Stimulated activated CD8-positive, alpha-beta memory T cell treated with anti-CD3 and anti-CD28 coated beads, Interleukin-7, amount 100 ng/mL, for 1 hour (primary cell): ENCODE data around the gene PDE9A.
"Not testable (repeated sequence)": the region's sequence is repeated elsewhere in the genome, so short reads cannot be mapped to it uniquely, and the experiment has no call there.

ENCODE experiments used
- DNase-seq, 2 donors: peaks; one replicate each; pipeline ENCODE4 v3.0.0-alpha.2; 2020; ENCODE audit warnings: low read depth in 2 of 2

Gene PDE9A

GRCh38 chr21:42798106-42798505 lies 144.7 kb downstream of the PDE9A start:
- DNase-seq = no peak

- DNase-seq = no peak
Measured at GRCh38 chr21:42799516-42799915, 146.1 kb downstream of the PDE9A start.

GRCh38 chr21:42799948-42800347 lies 146.5 kb downstream of the PDE9A start:
- DNase-seq = no peak

- DNase-seq = not testable (repeated sequence)
Measured at GRCh38 chr21:42801616-42802015, 148.2 kb downstream of the PDE9A start.

DNA sequence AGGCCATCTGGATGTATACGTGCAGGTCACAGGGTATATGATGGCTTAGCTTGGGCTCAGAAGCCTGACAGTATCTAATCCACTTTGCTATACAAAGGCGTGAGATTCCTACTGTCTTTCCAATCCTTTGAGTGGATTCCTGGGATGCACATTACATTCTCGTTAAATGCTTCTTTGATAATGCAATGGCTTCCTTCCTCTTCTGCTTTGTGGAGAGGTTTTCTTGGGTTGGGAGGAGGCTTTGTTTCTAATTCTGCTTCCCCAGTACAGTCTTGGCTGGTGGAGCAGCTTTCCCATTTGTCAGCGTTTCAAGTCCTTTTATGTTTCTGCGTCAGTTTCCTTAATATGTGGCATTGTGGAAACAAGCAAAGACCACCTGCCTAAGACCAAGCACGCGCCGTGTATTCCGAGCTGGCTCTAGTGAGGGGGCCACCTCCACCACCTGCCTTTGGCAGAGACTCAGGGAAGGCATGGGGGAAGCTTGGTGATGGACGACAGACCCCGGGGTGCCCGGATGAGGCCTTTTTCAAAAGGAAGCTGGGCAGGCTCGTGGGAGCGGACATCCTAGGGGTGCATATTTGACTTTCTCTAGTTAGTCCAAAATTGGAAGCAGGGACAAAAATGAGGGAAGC lies 153.2 kb downstream of the PDE9A start:
- DNase-seq = no peak

DNA sequence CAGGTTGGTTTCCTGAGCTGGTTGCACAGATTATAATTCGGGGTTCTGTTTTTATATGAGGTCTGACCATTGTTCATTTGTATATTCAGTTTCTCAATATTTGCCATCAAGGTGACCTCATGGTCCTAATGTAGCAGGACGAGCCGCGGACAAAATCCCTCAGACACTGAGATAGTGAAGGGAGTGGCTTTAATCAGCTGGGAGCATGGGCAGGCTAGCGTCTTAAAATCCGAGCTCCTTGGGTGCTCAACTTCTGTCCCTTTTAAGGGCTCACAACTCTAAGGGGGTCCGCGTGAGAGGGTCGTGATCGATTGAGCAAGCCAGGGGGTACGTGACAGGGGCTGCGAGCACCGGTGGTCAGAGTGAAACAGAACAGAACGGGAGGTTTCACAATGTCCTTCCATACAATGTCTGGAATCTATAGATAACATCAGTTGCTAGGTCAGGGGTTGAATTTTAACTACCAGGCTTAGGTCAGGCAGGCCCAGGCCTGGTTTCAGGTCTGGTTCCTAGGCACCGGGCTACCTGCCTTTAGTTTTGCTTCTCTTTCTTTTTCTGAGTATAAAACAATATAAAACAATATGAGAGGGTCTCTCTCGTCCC lies 154.0 kb downstream of the PDE9A start:
- DNase-seq = not testable (repeated sequence)

GRCh38 chr21:42807938-42808613 lies 154.7 kb downstream of the PDE9A start:
- DNase-seq = no peak

GRCh38 chr21:42809171-42809570 lies 155.8 kb downstream of the PDE9A start:
- DNase-seq = no peak

- DNase-seq = no peak
Measured at GRCh38 chr21:42809577-42810475, 156.4 kb downstream of the PDE9A start.

- no peak for DNase-seq
Measured at GRCh38 chr21:42811960-42812359, 158.5 kb downstream of the PDE9A start.

DNA sequence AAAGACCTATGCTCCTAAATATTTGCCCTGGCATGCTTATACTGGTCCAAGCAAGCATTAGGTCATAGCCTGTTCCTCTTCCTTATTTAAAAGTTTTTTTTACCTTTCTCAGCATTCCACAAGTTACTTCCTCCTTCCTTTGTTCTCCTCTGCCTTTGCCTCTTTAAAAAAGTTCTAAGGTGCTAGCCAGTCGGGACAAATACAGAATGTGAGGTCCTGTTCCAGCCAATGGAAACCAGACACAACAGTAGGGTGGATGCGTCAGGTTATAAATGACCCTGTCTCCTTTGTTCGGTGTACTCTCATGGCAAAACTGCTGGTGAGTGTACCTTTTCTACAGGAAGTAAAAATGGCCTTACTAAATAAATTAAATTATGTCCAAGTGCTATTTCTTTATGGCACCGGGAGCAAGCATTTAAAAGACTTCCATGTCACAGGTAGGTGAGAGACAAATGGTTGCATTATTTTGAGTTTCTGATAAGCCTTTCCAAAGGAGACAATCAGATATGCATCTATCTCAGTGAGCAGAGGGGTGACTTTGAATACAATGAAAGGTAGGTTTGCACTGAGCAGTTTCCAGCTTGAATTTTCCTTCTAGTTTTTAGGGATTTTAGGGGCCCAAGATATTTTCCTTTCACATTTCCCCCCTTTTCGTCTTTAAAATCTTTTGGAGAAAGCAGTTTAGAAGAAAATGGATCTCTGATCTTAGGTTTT lies 159.3 kb downstream of the PDE9A start:
- DNase-seq = not testable (repeated sequence)

GRCh38 chr21:42815217-42815616 lies 161.8 kb downstream of the PDE9A start:
- no peak for DNase-seq

DNA sequence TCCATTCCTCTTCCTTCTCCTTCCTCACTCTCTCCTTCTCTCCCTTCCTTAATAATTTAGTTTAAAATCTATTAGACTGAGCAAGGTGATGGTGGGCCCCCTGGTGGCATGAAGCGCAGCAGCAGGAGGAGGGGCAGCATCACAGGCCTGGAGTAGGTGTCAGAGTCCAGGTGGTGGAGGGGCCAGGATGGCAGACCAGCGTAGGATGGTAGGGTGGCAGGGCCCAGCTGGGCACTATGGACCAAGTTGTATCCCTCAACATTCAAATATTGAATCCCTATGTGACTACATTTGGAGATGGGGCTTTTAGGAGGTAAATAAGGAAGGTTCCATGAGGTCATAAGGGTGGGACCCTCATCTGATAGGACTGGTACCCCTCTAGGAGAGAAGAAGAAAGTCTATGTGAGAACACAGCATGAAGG lies 164.9 kb downstream of the PDE9A start:
- peak; percentile 34 to 40 for DNase-seq

DNA sequence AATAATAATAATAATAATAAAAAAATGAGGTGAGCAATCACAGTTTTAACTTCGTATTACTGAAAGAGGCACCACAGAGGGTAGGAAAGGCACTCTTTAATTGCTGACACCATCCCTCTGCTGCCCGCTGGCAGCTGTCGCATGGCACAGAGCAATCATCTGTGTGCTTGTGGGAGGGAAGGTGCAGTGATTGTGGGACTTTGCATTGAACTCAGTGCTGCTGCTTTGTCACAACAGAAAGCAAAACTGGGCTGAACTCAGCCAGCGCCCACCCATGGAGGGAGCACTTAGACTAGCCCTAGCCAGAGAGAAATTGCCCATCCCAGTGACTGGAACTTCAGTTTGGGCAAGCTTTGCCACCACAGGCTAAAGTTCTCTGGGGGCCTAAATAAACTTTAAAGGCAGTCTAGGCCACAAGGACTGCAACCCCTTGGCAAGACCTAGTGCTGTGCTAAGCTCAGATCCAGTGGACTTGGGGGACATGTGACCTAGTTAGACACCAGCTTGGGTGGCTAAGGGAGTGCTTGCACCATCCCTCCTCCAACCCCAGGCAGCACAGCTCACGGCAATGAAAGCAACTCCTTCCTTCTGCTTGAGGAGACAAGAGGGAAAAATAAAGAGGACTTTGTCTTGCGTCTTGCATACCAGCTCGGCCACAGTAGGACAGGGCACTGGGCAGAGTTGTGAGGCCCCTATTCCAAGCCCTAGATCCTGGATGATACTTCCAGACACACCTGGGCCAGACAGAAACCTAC lies 166.6 kb downstream of the PDE9A start:
- no peak for DNase-seq

GRCh38 chr21:42820616-42821465 lies 167.4 kb downstream of the PDE9A start:
- DNase-seq = no peak
